KBM-7 (cell line): ENCODE results near the gene RASGRF1.

Source experiments
- DNase-seq: peaks from one replicate; pipeline ENCODE4 v3.0.0-alpha.2; 2015
- in situ Hi-C: fragments of 300-500 bp; cut with MboI; formaldehyde crosslinking; loops from 2 replicates; pipeline ENCODE4 v1.14.3; 2020; ENCODE audit warnings: low sequenced_read_pairs, low pct_unique_long_range_greater_than_20kb, mixed read lengths

The RASGRF1 gene

GRCh38 chr15:79071901-79072300 lies 18.7 kb downstream of the RASGRF1 start:
- in situ Hi-C loops, result no loop called here
- no peak for DNase-seq

DNA sequence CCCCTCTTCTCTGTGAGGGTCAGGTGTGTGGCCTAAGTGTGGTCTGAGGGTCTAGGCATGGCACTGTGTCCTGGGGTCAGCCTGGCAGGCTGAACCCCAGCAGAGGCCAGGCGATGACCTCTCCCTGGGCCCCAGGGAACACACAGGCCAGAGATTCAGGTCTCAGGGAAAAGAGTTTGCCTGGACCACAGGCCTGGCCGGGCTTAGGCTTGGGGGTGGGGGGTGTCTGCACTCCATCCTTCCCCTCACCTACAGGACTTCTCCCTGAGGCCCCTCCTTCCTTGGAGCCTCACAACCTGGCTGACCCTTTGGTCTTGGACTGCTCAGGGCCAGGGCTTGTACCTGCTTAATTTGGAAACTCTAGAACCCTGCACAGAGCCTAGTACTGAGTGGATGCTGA lies 21.8 kb downstream of the RASGRF1 start:
- no peak for DNase-seq
- in situ Hi-C loops, result no loop called here

- no peak for DNase-seq
- in situ Hi-C loops, result no loop called here
Observed at GRCh38 chr15:79067969-79068368, 22.6 kb downstream of the RASGRF1 start.

GRCh38 chr15:79067072-79067833 lies 23.3 kb downstream of the RASGRF1 start:
- in situ Hi-C loops, result no loop called here
- DNase-seq, result no peak

GRCh38 chr15:79066391-79067071 lies 24.0 kb downstream of the RASGRF1 start:
- in situ Hi-C loops, result no loop called here
- no peak for DNase-seq

- no peak for DNase-seq
- in situ Hi-C loops, result no loop called here
Observed at GRCh38 chr15:79065706-79066376, 24.7 kb downstream of the RASGRF1 start.

GRCh38 chr15:79065361-79065705 lies 25.2 kb downstream of the RASGRF1 start:
- DNase-seq, result no peak
- in situ Hi-C loops, result no loop called here

DNA sequence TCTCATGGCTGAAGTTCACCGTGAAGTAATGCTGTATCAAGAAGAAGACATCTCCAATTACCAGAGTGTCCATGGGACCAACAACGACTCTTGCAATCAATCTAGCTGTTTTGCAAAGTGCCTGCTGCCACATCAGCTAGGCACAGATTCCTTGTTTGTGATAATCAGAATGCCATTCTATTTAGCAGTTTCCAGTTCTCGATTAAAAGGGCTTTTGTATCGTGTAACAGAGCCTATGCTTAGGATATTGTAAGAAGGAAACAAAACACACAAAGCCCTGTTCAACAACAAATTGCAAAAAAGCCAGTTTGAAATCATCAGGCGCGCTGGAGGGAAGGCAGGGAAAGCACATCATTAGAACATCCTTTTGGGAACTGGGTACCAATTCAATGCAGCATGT lies 26.1 kb downstream of the RASGRF1 start:
- DNase-seq, result no peak
- in situ Hi-C loops, result no loop called here

- DNase-seq, result no peak
- in situ Hi-C loops, result no loop called here
Observed at GRCh38 chr15:79060175-79060574, 30.4 kb downstream of the RASGRF1 start.

GRCh38 chr15:79059081-79059572 lies 31.5 kb downstream of the RASGRF1 start:
- no peak for DNase-seq
- in situ Hi-C loops, result no loop called here

- in situ Hi-C loops, result no loop called here
- no peak for DNase-seq
Observed at GRCh38 chr15:79058260-79058850, 32.2 kb downstream of the RASGRF1 start.

- in situ Hi-C loops, result no loop called here
- DNase-seq, result no peak
Observed at GRCh38 chr15:79057050-79057449, 33.5 kb downstream of the RASGRF1 start.

- DNase-seq, result no peak
- in situ Hi-C loops, result no loop called here
Observed at GRCh38 chr15:79054350-79054749, 36.2 kb downstream of the RASGRF1 start.

DNA sequence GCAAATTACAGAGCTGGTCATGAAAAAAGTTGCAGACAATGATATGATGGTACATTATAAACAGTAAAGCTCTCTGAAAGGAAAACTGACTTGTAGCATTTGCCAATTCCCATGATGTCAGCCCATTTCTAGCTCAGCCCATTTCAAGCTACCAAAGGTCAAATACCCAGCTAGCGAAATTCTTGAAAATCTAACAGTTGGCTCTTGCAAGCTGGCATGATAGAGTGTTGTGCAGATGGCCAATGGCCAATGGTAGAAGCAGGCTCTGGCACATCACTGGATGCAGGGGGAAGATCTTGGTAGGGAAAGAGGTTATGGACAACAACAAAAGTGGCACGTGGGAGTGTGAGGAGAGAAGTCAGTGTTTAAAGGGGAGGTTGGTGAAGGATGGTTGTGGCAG lies 36.7 kb downstream of the RASGRF1 start:
- DNase-seq, result no peak
- in situ Hi-C loops, result no loop called here

DNA sequence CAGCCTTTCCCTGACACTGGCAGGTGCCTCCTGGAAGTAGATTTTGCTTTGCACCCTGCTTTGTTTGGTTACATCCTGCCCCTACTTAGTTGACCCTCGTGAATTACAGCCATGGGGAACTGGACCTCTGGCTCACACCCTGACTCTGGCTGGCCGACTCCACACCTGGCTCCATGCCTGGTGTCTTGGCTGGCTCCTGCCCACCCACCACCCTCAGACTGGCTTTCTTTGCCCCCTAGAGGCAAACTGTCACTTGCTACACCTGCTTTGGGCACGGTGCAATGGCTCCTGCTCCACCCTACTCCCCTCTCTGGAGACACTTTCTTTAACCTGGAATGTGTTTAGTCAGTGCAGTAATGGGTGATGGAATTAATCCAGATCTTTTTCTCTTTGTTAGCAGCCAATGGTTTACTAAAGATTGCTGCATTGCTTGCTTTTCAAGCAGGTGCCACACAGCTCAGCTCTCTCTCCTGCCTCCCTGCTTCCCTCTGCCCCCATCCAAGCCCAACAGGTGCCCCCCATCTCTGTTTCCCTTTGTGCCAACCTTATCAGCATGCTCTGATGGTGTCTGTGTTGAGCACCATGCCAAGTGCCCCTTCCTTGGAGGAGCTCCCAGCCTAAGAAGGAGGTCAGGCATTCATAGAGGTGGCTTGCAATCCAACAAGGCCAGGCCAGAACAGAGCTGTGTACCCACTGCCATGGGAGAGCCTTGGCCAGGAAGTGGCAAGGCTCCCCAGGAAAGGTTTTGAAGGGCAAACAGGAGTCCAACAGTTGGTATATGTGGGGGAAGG lies 38.4 kb downstream of the RASGRF1 start:
- in situ Hi-C loops, result no loop called here
- no peak for DNase-seq

GRCh38 chr15:79051029-79051428 lies 39.6 kb downstream of the RASGRF1 start:
- DNase-seq, result no peak
- in situ Hi-C loops, result no loop called here

DNA sequence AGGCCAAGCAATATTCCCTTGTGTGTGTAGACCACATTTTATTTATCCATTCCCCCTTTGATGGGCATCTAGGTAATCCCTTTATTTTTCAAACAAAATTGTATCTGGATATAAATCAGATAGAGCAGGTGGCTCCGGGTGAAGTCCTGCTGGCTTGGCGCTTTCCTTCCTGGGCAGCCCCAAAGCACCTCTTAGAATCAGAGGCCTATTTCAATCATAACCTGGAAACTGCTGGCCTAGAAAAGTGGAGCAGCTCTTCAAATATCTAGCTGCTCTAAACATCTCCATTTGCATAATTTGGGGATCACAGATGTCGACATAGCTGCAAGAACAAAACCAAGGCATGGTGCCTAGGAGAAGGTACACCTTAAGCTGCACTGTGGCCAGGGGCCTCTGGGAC lies 40.2 kb downstream of the RASGRF1 start:
- DNase-seq, result no peak
- in situ Hi-C loops, result no loop called here

GRCh38 chr15:79049416-79049815 lies 41.2 kb downstream of the RASGRF1 start:
- in situ Hi-C loops, result no loop called here

More at GRCh38 chr15:79049416-79049815, 41.2 kb downstream of the RASGRF1 start:
- DNase-seq, result no peak
